Measurements from ENCODE around the gene DZIP3.
"Not testable (repeated sequence)": the region's sequence is repeated elsewhere in the genome, so short reads cannot be mapped to it uniquely, and the experiment has no call there.

The DZIP3 gene

DNA sequence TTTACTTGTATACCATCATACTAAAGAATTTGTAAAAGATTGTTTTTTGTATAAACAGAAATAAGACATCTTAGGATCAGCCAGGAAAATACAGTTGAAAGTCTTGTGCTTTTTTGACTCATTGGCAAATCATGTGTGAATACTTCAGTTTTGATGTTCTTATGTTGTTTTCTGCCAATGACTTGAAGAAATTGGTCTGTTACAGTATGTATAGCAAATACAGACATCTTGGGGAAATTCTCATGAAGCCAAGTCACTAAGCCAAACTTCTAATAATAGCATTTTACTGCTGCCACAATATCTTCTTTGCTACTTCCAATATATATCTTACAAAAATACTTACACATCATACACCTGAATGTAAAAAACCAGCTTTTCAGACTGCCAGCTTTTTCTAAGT lies 83.2 kb downstream of the DZIP3 start:
- H4K20me1 ChIP-seq (ENCODE audit: insufficient read depth, low read length) = no peaks in the 10 kb centered on the region
- peaks cover 36% of the 10 kb centered on the region for H3K4me1 ChIP-seq (ENCODE audit: low read length)
- no peak overlapping the region for H3K9ac ChIP-seq (ENCODE audit: low read length)
- no peak overlapping the region for H3K4me2 ChIP-seq (ENCODE audit: low read length)
- H3K27me3 ChIP-seq (ENCODE audit: low read depth, low read length) = no peaks in the 10 kb centered on the region
- H3K36me3 ChIP-seq (replicated peaks; ENCODE audit: low read depth, low read length) = peaks cover 9% of the 10 kb centered on the region
- H3K27ac ChIP-seq (ENCODE audit: low read length) = no peak overlapping the region
- no peak overlapping the region for H2AFZ ChIP-seq (ENCODE audit: low read depth, low read length)
- no peaks in the 10 kb centered on the region for H3K9me3 ChIP-seq (ENCODE audit: insufficient read depth, low read length)
- no peak for TF ChIP-seq EZH2phosphoT487 (IDR thresholded peaks at IDR 0.05; ENCODE audit: low read depth)
- TF ChIP-seq, protein P1, sequence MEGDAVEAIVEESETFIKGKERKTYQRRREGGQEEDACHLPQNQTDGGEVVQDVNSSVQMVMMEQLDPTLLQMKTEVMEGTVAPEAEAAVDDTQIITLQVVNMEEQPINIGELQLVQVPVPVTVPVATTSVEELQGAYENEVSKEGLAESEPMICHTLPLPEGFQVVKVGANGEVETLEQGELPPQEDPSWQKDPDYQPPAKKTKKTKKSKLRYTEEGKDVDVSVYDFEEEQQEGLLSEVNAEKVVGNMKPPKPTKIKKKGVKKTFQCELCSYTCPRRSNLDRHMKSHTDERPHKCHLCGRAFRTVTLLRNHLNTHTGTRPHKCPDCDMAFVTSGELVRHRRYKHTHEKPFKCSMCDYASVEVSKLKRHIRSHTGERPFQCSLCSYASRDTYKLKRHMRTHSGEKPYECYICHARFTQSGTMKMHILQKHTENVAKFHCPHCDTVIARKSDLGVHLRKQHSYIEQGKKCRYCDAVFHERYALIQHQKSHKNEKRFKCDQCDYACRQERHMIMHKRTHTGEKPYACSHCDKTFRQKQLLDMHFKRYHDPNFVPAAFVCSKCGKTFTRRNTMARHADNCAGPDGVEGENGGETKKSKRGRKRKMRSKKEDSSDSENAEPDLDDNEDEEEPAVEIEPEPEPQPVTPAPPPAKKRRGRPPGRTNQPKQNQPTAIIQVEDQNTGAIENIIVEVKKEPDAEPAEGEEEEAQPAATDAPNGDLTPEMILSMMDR (IDR thresholded peaks at IDR 0.05; ENCODE audit: low read depth, low read length) = no peak
- H3K79me2 ChIP-seq (ENCODE audit: low read length) = no peaks in the 10 kb centered on the region
- no peak overlapping the region for H3K4me3 ChIP-seq (ENCODE audit: low read length)

DNA sequence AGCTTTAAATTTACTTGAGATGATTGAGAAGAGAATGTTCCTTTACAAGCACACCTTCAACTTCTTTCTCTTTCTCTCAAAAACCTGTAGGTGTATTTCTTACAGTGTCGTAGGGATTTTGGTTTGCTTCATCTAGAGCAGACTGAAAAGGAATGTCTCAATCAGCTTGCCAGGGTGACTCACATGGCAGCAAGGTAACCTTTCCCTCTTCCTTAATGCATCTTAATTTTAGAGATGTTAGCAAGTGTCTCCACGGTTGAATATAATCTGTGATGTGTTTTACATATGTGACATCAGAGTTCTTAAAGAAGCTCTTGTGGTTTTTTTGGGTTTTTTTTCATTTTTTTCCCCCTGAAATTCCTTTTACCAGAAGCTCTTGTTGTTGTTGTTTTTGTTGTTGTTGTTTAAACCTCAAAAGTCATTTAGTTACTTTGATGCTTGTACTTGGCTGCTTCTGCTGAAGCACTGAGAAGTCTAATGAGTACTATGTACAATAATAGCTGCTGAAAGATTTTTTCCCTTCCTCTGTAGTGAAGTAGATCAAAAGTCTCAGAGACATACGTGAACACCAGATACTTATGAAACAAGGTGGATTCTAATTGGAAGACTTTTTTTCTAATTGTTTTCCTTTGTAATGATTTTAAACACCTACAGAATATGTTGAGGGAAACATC lies 84.6 kb downstream of the DZIP3 start:
- Histone ChIP-seq H2AFZ (ENCODE audit: low read depth, low read length) (no peak overlapping the region), H3K27ac (ENCODE audit: low read length) (no peak overlapping the region), H3K36me3 (replicated peaks; ENCODE audit: low read depth, low read length) (peaks cover 9% of the 10 kb centered on the region), H3K4me3 (ENCODE audit: low read length) (no peak overlapping the region), H4K20me1 (ENCODE audit: insufficient read depth, low read length) (no peaks in the 10 kb centered on the region), H3K9ac (ENCODE audit: low read length) (no peak overlapping the region), H3K4me2 (ENCODE audit: low read length) (peak overlapping the region; percentile 14; the same call in 1 of the 2 replicates), H3K27me3 (ENCODE audit: low read depth, low read length) (no peaks in the 10 kb centered on the region), H3K79me2 (ENCODE audit: low read length) (no peaks in the 10 kb centered on the region), H3K9me3 (ENCODE audit: insufficient read depth, low read length) (no peaks in the 10 kb centered on the region), H3K4me1 (ENCODE audit: low read length) (peaks cover 27% of the 10 kb centered on the region)
- TF ChIP-seq EZH2phosphoT487 (IDR thresholded peaks at IDR 0.05; ENCODE audit: low read depth) = no peak
- TF ChIP-seq, protein P1 (IDR thresholded peaks at IDR 0.05; ENCODE audit: low read depth, low read length) = no peak

DNA sequence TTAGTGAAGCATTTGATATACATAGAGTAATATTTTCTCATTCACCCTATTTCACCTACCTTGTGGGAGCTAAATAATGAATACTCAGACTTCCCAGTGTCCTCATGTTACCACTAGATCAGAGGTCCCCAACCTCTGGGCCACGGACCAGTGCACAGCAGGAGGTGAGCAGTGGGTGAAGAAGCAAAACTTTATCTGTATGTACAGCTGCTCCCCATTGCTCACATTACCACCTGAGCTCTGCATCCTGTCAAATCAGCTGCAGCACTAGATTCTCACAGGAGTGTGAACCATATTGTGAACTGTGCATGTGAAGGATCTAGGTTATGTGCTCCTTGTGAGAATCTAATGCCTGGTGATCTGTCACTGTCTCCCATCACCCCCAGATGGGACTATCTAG lies 88.3 kb downstream of the DZIP3 start:
- no peaks in the 10 kb centered on the region for H3K79me2 ChIP-seq (ENCODE audit: low read length)
- no peak for TF ChIP-seq EZH2phosphoT487 (IDR thresholded peaks at IDR 0.05; ENCODE audit: low read depth)
- TF ChIP-seq, protein P1 (IDR thresholded peaks at IDR 0.05; ENCODE audit: low read depth, low read length) = no peak
- H2AFZ ChIP-seq (ENCODE audit: low read depth, low read length) = no peak overlapping the region
- no peaks in the 10 kb centered on the region for H4K20me1 ChIP-seq (ENCODE audit: insufficient read depth, low read length)
- peaks cover 10% of the 10 kb centered on the region for H3K36me3 ChIP-seq (replicated peaks; ENCODE audit: low read depth, low read length)
- no peaks in the 10 kb centered on the region for H3K9me3 ChIP-seq (ENCODE audit: insufficient read depth, low read length)
- no peak overlapping the region for H3K4me2 ChIP-seq (ENCODE audit: low read length)
- H3K4me1 ChIP-seq (ENCODE audit: low read length) = peaks cover 12% of the 10 kb centered on the region
- H3K27ac ChIP-seq (ENCODE audit: low read length) = no peak overlapping the region
- H3K27me3 ChIP-seq (ENCODE audit: low read depth, low read length) = no peaks in the 10 kb centered on the region
- no peak overlapping the region for H3K4me3 ChIP-seq (ENCODE audit: low read length)
- no peak overlapping the region for H3K9ac ChIP-seq (ENCODE audit: low read length)

DNA sequence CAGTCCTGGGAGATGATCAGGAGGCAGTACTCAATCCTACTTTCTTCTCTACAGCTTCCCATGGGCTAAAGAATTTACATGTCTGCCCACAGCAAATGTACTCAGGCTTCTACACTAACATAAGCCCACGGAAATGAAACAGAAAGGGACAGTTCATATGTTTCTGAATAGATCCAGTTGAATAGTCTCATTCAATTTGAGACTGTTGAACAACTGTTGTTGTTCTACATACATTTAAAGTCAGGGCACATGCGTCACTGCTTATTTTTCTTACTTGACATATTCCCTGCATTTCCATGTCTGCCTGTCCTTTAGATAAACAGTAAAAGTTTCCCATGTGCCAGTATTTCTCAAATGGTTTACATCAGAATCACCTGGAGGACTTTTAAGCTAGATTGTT lies 102.8 kb downstream of the DZIP3 start:
- not testable (repeated sequence) for H3K9me3 ChIP-seq (ENCODE audit: insufficient read depth, low read length); H3K27ac ChIP-seq (ENCODE audit: low read length); H3K9ac ChIP-seq (ENCODE audit: low read length); H3K4me1 ChIP-seq (ENCODE audit: low read length); H2AFZ ChIP-seq (ENCODE audit: low read depth, low read length); H3K27me3 ChIP-seq (ENCODE audit: low read depth, low read length); H3K79me2 ChIP-seq (ENCODE audit: low read length); H4K20me1 ChIP-seq (ENCODE audit: insufficient read depth, low read length); H3K4me2 ChIP-seq (ENCODE audit: low read length); H3K4me3 ChIP-seq (ENCODE audit: low read length)
- H3K36me3 ChIP-seq (replicated peaks; ENCODE audit: low read depth, low read length) = peaks cover 17% of the 10 kb centered on the region

Measured in OCI-LY3 (cell line).